ENCODE results near the gene DNAH6.
A peak's percentile ranks its signal among the peaks of the same experiment; 100 is the strongest.
"Not testable (repeated sequence)": the region's sequence is repeated elsewhere in the genome, so short reads cannot be mapped to it uniquely, and the experiment has no call there.

The DNAH6 gene

GRCh38 chr2:84865181-84865783, 349.0 kb downstream of the DNAH6 start:
- TF ChIP-seq CSRNP3 (CRISPR knock-in tag; IDR thresholded peaks at IDR 0.05) = no peak
- no peak for TF ChIP-seq SNAI2 (CRISPR knock-in tag; IDR thresholded peaks at IDR 0.05)
- TF ChIP-seq ARNTL (CRISPR knock-in tag; IDR thresholded peaks at IDR 0.05; ENCODE audit: borderline replicate concordance, low read depth) = no peak
- TF ChIP-seq ZC3H10 (CRISPR knock-in tag; IDR thresholded peaks at IDR 0.05) = no peak
- TF ChIP-seq BACH2 (CRISPR knock-in tag; IDR thresholded peaks at IDR 0.05; ENCODE audit: borderline replicate concordance) = no peak
- TF ChIP-seq GLIS3 (CRISPR knock-in tag; IDR thresholded peaks at IDR 0.05) = no peak
- TF ChIP-seq ZNF8 (CRISPR knock-in tag; IDR thresholded peaks at IDR 0.05) = no peak
- peak; percentile 76 for ATAC-seq

- TF ChIP-seq BACH2 (CRISPR knock-in tag; IDR thresholded peaks at IDR 0.05; ENCODE audit: borderline replicate concordance) (no peak), PPARA (CRISPR knock-in tag; IDR thresholded peaks at IDR 0.05; ENCODE audit: borderline replicate concordance) (no peak), SNAI2 (CRISPR knock-in tag; IDR thresholded peaks at IDR 0.05) (no peak), PATZ1 (CRISPR knock-in tag; IDR thresholded peaks at IDR 0.05; ENCODE audit: borderline replicate concordance) (no peak), ISL1 (CRISPR knock-in tag; IDR thresholded peaks at IDR 0.05) (no peak), CSRNP3 (CRISPR knock-in tag; IDR thresholded peaks at IDR 0.05) (no peak), GLIS3 (CRISPR knock-in tag; IDR thresholded peaks at IDR 0.05) (no peak), ZNF565 (CRISPR knock-in tag; conservative IDR thresholded peaks at IDR 0.05; ENCODE audit: low read depth) (no peak), RARB (CRISPR knock-in tag; IDR thresholded peaks at IDR 0.05) (no peak), ZNF70 (CRISPR knock-in tag; IDR thresholded peaks at IDR 0.05) (no peak)
- no peak for ATAC-seq
Observed at GRCh38 chr2:84866122-84866521, 349.8 kb downstream of the DNAH6 start.

GRCh38 chr2:84868327-84868726, 352.0 kb downstream of the DNAH6 start:
- not testable (repeated sequence) for ATAC-seq

Measured in SK-N-SH treated with all-trans-retinoic acid at 6 μM for 48 hours (cell line).